Measurements from ENCODE around the gene FN3KRP.
"Not testable (repeated sequence)": the region's sequence is repeated elsewhere in the genome, so short reads cannot be mapped to it uniquely, and the experiment has no call there.

- not testable (repeated sequence) for TF ChIP-seq POLR2A, POLR2AphosphoS5 (IDR thresholded peaks at IDR 0.05; ENCODE audit: low read depth, low read length)
These were observed 58.0 kb downstream of the FN3KRP start for GRCh38 chr17:82774456-82774855.

Data from GM12892 (cell line).